AG10803 (cell line): ENCODE results near the gene TERT.
A peak's percentile ranks its signal among the peaks of the same experiment; 100 is the strongest.

Experiments
- DNase-seq: peaks from one replicate; pipeline ENCODE4 v3.0.0; 2010; ENCODE audit warnings: low read depth
- H3K4me3 ChIP-seq: 2 replicates; pipeline ENCODE4 v1.5.1; 2011; ENCODE audit warnings: mild to moderate bottlenecking, low read length, control low read depth
- TF ChIP-seq, protein P1 (sequence below): conservative IDR thresholded peaks from 2 replicates; pipeline ENCODE4 v1.5.1; 2011; ENCODE audit warnings: mild to moderate bottlenecking, low read length, control low read depth, inconsistent platforms

TERT gene

DNA sequence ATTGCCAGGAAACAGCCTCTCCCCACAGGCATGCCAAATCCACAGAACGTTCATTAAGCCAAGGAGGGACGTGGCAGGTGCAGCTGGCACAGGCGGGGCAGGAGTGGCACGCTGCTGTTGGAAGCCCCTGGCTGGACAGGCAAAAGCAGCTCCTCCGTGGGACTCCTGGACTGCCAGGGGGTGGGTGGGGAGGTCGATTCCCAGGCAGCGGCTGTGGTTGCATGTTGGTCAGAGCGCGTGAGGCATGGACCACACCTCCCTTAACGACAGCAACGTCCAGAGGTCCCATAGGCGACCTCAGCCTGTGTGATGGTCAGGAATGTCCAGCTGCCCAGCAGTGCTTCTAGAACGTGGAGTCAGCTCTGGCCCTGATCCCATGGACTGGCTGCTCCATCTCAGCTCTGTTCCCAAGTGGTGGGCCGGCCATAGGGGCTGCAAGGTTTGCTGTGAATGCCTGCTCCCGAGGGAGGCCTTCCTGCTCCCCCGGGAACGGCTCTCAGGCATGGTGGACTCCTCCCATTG is 86.6 kb downstream of the TERT start:
- no peak for DNase-seq
- no peak overlapping the region for H3K4me3 ChIP-seq
- TF ChIP-seq, protein P1, sequence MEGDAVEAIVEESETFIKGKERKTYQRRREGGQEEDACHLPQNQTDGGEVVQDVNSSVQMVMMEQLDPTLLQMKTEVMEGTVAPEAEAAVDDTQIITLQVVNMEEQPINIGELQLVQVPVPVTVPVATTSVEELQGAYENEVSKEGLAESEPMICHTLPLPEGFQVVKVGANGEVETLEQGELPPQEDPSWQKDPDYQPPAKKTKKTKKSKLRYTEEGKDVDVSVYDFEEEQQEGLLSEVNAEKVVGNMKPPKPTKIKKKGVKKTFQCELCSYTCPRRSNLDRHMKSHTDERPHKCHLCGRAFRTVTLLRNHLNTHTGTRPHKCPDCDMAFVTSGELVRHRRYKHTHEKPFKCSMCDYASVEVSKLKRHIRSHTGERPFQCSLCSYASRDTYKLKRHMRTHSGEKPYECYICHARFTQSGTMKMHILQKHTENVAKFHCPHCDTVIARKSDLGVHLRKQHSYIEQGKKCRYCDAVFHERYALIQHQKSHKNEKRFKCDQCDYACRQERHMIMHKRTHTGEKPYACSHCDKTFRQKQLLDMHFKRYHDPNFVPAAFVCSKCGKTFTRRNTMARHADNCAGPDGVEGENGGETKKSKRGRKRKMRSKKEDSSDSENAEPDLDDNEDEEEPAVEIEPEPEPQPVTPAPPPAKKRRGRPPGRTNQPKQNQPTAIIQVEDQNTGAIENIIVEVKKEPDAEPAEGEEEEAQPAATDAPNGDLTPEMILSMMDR = no peak

DNA sequence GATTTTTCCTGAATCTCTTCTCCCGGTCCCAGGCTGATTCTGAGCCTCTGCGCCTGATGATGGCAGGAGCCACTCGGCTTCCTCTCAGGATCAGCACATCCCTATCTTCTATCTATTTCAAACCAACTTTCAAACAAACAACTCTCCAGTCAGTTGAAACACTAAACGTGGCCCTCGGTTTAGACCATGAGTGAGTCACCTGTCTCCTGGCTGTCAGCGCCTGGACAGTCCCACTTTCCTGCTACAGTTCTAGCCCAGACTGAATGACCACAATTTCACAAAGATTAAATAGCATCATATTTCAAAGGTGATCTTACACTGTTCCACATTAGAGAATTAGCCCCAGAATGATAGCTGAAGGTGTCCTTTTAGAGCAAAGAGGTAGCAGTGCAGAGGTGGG is 87.3 kb downstream of the TERT start:
- H3K4me3 ChIP-seq = no peak overlapping the region
- TF ChIP-seq, protein P1 = no peak
- no peak for DNase-seq

DNA sequence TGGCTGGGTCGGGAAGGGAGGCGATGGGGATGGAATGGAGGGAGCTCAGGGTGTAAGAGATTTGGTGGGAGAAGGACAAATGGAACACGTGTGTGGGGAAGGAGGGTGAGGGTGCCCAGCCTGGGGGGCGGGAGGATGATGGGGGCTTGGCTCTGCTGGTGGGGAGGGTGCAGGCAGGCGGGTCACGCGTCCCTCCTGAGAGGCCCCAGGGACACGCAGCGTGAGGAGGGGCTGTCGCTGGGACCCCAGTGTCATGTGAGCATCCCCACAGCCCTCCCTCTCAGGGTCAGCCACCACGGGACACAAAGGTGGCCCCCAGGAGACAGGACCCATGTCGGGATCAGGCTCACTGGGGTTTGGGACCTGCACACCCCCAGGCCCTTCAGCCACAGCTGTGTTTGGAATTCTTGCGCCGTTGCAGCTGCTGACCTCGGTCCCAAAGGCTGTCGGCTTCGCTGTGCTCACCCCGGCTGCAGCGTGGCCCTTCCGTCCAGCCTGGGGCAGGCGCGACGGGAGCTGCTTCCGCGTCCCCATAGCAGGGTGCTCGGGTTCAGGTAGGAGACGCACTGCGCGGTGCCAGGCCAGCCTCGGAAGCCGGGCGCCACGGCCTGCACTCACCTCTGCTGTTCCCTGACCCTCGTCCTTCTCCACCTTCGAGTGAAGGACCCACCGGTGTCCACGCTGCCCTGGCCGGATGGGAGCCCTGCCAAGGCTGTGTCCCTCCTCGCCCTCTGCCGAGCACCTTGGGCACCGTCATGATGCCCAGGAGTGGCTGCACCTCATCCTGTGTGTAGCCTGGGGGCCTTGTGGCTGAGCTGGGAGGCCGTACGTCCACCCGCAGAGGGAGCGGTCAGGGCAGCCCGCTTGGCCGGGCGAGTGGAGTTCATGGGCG is 88.1 kb downstream of the TERT start:
- DNase-seq = no peak
- TF ChIP-seq, protein P1 = no peak
- no peak overlapping the region for H3K4me3 ChIP-seq

DNA sequence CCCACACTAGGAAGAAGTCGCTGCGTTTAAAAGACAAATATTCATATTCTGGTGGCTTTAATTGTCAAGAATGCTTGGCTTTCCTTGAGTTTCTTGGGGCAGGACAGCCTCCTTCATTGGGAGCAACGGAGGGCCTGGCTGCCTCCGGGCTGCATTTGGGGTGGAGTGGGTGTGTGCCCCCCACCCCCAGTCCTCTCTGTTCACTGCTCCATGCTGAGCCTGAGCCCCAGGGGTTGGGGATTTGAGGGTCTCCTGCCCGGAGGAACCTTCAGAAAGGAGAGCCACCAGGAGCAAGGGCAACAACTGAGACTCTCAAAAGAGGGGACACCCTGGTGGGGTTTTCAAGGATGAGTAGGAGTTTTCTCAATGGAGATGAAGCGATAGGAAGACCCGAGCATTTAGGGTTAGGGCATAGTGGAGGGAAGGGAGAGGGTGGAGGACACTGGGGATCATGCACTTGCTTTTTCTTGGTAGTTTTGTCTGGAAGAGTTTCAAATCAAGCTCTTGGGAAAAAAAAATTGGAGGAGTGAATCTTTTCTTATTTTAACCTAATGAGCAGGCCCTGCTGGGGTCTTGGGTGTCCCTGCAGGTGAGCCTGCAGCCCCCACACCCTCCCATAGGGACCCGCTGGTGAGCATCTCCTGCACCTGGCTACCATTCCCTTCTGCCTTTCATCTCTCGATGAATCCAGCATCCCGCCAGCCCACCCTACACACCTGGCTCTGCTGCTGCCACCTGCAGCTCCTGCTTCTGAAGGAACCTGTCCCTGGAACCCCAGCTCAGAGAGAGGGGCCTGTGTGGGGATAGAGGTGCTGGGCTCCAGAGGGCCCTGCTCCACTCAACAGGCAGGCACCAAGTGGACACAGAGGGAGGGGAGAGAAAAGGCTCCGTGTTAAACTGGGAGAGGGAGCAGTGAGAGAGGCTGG is 89.3 kb downstream of the TERT start:
- DNase-seq = no peak
- H3K4me3 ChIP-seq = no peak overlapping the region
- TF ChIP-seq, protein P1 = no peak

DNA sequence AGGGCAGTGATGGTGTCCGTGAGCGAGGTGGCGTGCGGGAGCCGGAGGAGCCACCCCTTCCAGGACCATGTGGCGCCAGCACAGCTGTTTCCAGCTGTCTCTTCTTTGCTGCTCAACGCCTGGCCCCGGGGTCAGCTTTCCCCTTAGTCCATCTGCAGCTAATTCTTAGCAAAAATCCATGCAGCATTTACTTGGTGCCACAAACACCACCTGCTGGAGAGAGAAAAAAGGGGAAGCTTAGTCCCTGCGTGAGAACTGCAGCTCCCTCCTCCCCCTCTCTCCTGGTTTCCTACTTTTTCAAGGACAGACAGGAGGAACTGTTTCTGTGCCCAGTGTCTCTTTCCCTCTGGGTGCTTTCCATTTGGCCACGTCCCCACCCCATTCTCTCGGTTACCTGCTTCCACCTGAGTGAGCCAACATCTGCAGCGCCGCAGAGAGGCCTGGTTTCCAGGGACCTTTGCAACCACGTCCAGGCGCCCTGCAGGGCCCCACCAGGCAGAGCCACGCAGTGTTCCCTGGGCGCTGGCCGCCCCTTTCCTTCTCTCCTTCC is 90.1 kb downstream of the TERT start:
- peak; percentile 5 for DNase-seq
- TF ChIP-seq, protein P1 = peak; percentile 44

DNA sequence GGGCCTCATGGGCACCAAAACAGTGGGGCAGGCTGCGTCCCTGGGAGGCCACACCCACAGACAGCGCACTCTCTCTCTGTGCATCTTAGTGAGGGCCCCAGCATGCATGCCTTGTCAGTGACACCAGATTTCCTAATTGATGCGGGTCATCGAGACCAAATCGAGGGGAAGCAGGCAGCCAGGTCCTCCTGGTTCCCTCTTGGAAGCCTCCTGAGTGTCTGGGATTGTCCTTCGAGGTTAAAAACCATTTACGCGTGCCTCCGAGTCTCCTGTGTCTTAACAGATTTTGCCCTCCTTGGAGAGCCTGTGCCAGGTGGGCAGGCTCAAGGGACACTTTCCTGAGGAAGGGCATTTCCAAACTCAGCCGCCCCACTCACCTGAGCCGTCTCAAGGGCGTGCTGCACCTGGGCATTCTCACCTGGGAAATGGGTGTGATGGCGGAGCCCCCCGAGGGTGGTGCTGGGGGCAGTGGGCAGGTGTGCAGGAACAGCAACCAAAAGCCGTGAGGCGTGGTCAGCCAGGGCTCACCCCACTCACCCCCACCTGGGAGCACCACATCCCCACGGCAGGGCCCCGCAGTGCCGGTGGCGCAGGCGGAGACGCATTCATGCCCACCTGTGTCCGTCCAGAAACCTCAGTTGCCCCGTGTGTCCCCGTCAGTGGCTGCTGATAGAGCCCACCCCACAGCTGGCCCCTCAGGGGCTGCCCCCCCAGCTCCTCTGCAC is 90.7 kb downstream of the TERT start:
- TF ChIP-seq, protein P1 = no peak
- no peak overlapping the region for H3K4me3 ChIP-seq
- DNase-seq = no peak

More for the DNA sequence above, 90.1 kb downstream of the TERT start:
- no peak overlapping the region for H3K4me3 ChIP-seq
